Caco-2 (cell line): ENCODE results near the gene HIVEP2. TPM values are rescaled to one million over a fixed set of nuclear protein-coding genes. Genes with fewer than 3 reads are reported as not detected.

Source experiments
- BruUV-seq: library from RNA; stranded (reverse); fragments of 400-500 nt; replicated peaks from 2 replicates; lab custom pipeline; 2021; lab: Mats Ljungman, UMichigan
- CTCF ChIA-PET: fragments of 300-600 bp; sonication (Branson Sonifier 250); formaldehyde crosslinking; loops from one replicate; lab custom pipeline; 2022; ENCODE audit warnings: antibody characterized with exemption; lab: Charles Lee
- POLR2A ChIA-PET: fragments of 300-600 bp; sonication (Branson Sonifier 250); formaldehyde crosslinking; loops from one replicate; lab custom pipeline; 2022; ENCODE audit warnings: antibody characterized with exemption; lab: Charles Lee
- DNase-seq, 2 experiments: peaks; one replicate each; pipeline versions ENCODE4 v3.0.0 to v3.0.0-alpha.2; 2020 to 2022
- H3K27me3 ChIP-seq: replicated peaks from 2 replicates; pipeline ENCODE4 v1.6.0; 2011; ENCODE audit warnings: low read length; ENCODE audit not compliant: control insufficient read depth, insufficient read depth
- H3K36me3 ChIP-seq: 2 replicates; pipeline ENCODE4 v1.5.1; 2011; ENCODE audit warnings: low read length; ENCODE audit not compliant: control insufficient read depth, insufficient read depth
- H3K4me1 ChIP-seq: fragments of 250-450 bp; sonication (Bioruptor Pico); 2 replicates; pipeline ENCODE4 v1.5.1; 2020; ENCODE audit warnings: mild to moderate bottlenecking
- H3K4me3 ChIP-seq: 2 replicates; pipeline ENCODE4 v1.5.1; 2011; ENCODE audit warnings: low read depth, mild to moderate bottlenecking, control low read depth, low read length
- H3K9me3 ChIP-seq: fragments of 250-450 bp; sonication (Bioruptor Pico); 2 replicates; pipeline ENCODE4 v1.5.1; 2020; ENCODE audit warnings: mild to moderate bottlenecking, moderate library complexity
- H3K27ac Mint-ChIP-seq: one replicate; pipeline ENCODE4 v1.8.0; 2022; ENCODE audit warnings: mixed read lengths; ENCODE audit not compliant: unreplicated experiment
- H3K27me3 Mint-ChIP-seq: one replicate; pipeline ENCODE4 v1.8.0; 2022; ENCODE audit warnings: mixed read lengths; ENCODE audit not compliant: insufficient read depth, unreplicated experiment
- H3K36me3 Mint-ChIP-seq: one replicate; pipeline ENCODE4 v1.8.0; 2022; ENCODE audit warnings: mild to moderate bottlenecking, mixed read lengths; ENCODE audit not compliant: insufficient read depth, unreplicated experiment
- H3K4me1 Mint-ChIP-seq: one replicate; pipeline ENCODE4 v1.8.0; 2022; ENCODE audit warnings: low read depth, mixed read lengths; ENCODE audit not compliant: unreplicated experiment
- H3K4me3 Mint-ChIP-seq: one replicate; pipeline ENCODE4 v1.8.0; 2022; ENCODE audit warnings: mild to moderate bottlenecking, moderate library complexity, mixed read lengths; ENCODE audit not compliant: unreplicated experiment
- H3K9me3 Mint-ChIP-seq: one replicate; pipeline ENCODE4 v1.8.0; 2022; ENCODE audit warnings: mixed read lengths; ENCODE audit not compliant: unreplicated experiment
- intact Hi-C: fragments of 100-400 bp; cut with micrococcal nuclease; formaldehyde crosslinking; loops from one replicate; pipeline ENCODE4 v1.10.0; 2022; ENCODE audit not compliant: unreplicated experiment
- total RNA-seq: library from RNA; stranded (reverse); gene quantifications from 2 replicates; pipeline ENCODE4 v1.2.3, GENCODE V29; 2022
- TF ChIP-seq, protein P1 (sequence below), 2 experiments: fragments of 200-600 bp in 1 of 2; IDR thresholded peaks; 1 replicate in 1 of 2; 2 replicates in 1 of 2; pipeline versions ENCODE4 v1.5.1 to v1.8.0; 2011 to 2022; ENCODE audit warnings: antibody characterized with exemption in 1 of 2, control low read depth in 1 of 2, inconsistent platforms in 1 of 2, low read depth in 1 of 2, low read length in 1 of 2, mild to moderate bottlenecking in 1 of 2, moderate library complexity in 1 of 2; ENCODE audit not compliant: insufficient read depth in 1 of 2, severe bottlenecking in 1 of 2, unreplicated experiment in 1 of 2

The HIVEP2 gene
- total RNA-seq, 1 experiment from 2014 or later: 1.0 TPM

DNA sequence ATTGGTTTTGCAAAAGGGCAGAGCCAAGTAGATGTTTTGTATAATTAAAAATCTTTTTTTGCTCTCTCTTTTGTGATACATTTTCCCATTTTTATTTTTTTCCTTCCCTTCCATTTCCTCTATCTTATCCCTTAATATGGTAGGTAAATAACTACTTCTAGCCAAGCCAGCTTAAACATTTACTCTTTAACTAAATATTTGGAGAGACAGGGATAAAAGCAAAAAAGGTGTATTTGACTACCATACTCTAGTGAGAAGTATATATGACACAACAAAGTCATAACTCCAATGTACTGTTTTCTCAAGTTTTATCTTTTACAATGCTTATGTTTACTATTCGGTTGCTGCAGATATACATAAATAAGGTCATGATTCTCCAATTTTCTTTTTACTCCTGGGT is 154.7 kb downstream of the HIVEP2 start:
- Histone ChIP-seq H3K27me3 (no peaks in the 10 kb centered on the region), H3K9me3 (no peaks in the 10 kb centered on the region), H3K36me3 (no peaks in the 10 kb centered on the region), H3K4me3 (no peak overlapping the region), H3K4me1 (no peaks in the 10 kb centered on the region)
- no TSS peak for BruUV-seq
- Mint-ChIP-seq H3K4me3 (no peak overlapping the region), H3K9me3 (no peaks in the 10 kb centered on the region), H3K36me3 (no peaks in the 10 kb centered on the region), H3K27me3 (peaks cover 2% of the 10 kb centered on the region), H3K4me1 (no peaks in the 10 kb centered on the region), H3K27ac (no peak overlapping the region)
- DNase-seq: no peak
- ChIA-PET CTCF (no interaction called here), POLR2A (no interaction called here)
- intact Hi-C loops: no loop called here
- TF ChIP-seq, protein P1, sequence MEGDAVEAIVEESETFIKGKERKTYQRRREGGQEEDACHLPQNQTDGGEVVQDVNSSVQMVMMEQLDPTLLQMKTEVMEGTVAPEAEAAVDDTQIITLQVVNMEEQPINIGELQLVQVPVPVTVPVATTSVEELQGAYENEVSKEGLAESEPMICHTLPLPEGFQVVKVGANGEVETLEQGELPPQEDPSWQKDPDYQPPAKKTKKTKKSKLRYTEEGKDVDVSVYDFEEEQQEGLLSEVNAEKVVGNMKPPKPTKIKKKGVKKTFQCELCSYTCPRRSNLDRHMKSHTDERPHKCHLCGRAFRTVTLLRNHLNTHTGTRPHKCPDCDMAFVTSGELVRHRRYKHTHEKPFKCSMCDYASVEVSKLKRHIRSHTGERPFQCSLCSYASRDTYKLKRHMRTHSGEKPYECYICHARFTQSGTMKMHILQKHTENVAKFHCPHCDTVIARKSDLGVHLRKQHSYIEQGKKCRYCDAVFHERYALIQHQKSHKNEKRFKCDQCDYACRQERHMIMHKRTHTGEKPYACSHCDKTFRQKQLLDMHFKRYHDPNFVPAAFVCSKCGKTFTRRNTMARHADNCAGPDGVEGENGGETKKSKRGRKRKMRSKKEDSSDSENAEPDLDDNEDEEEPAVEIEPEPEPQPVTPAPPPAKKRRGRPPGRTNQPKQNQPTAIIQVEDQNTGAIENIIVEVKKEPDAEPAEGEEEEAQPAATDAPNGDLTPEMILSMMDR (IDR thresholded peaks at IDR 0.05; ENCODE audit: insufficient read depth in 1 of 2, low read depth in 1 of 2, low read length in 1 of 2, severe bottlenecking in 1 of 2, unreplicated experiment in 1 of 2): no peak

DNA sequence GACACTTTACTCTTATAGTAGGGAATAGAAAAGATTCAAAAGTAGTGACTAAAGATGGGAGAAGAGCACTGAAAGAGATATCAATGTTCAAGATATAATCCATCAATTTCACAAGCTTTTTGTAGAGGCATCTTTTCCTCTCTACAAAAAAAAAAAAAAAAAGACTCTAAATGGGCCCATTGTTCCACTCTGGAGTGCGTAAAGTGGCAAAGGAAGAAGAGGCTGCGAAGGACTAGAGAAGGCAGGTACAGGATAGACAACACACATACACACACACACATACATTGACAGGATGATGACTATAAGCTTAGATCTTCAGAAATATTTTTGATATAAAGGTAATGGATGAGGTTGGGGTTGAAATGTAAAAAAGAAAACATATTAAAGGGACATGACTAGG is 157.6 kb downstream of the HIVEP2 start:
- TF ChIP-seq, protein P1 (IDR thresholded peaks at IDR 0.05; ENCODE audit: insufficient read depth in 1 of 2, low read depth in 1 of 2, low read length in 1 of 2, severe bottlenecking in 1 of 2, unreplicated experiment in 1 of 2): no peak
- CTCF ChIA-PET: no interaction called here
- Mint-ChIP-seq H3K9me3 (no peaks in the 10 kb centered on the region), H3K4me1 (no peaks in the 10 kb centered on the region), H3K4me3 (no peak overlapping the region), H3K27me3 (no peaks in the 10 kb centered on the region), H3K27ac (no peak overlapping the region), H3K36me3 (no peaks in the 10 kb centered on the region)
- H3K9me3 ChIP-seq: no peaks in the 10 kb centered on the region
- no peaks in the 10 kb centered on the region for H3K27me3 ChIP-seq
- H3K36me3 ChIP-seq: no peaks in the 10 kb centered on the region
- H3K4me3 ChIP-seq: no peak overlapping the region
- BruUV-seq: no TSS peak
- intact Hi-C loops: no loop called here
- POLR2A ChIA-PET: no interaction called here
- DNase-seq: no peak
- H3K4me1 ChIP-seq: no peaks in the 10 kb centered on the region

DNA sequence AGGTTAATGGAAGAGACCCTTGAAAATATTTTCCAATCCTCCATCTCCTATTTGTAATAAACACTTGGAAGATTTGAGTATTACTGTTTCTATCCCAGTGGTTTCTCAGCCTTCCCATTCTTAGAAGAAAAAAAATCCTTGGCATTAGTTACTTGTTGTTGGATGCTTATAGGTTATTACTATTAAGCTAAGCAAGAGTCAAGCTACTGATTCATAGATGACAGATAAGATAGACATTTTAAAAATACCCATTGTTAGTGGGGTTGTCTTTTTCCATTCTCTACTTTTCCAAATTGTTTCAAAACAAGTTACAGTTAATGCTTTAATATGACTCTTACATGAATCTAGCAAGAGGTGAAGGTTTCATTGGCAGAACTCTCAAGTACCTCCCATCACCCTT is 158.5 kb downstream of the HIVEP2 start:
- intact Hi-C loops: no loop called here
- no TSS peak for BruUV-seq
- no peaks in the 10 kb centered on the region for H3K27me3 ChIP-seq
- TF ChIP-seq, protein P1 (IDR thresholded peaks at IDR 0.05; ENCODE audit: insufficient read depth in 1 of 2, low read depth in 1 of 2, low read length in 1 of 2, severe bottlenecking in 1 of 2, unreplicated experiment in 1 of 2): no peak
- no peaks in the 10 kb centered on the region for H3K9me3 ChIP-seq
- Mint-ChIP-seq H3K4me1 (no peaks in the 10 kb centered on the region), H3K27ac (no peak overlapping the region), H3K9me3 (no peaks in the 10 kb centered on the region), H3K27me3 (no peaks in the 10 kb centered on the region), H3K4me3 (no peak overlapping the region), H3K36me3 (no peaks in the 10 kb centered on the region)
- H3K4me1 ChIP-seq: no peaks in the 10 kb centered on the region
- no peaks in the 10 kb centered on the region for H3K36me3 ChIP-seq
- CTCF ChIA-PET: no interaction called here
- no peak overlapping the region for H3K4me3 ChIP-seq
- POLR2A ChIA-PET: no interaction called here
- DNase-seq: no peak
